RPMI8226 (cell line): ENCODE measurements around the gene PDP2.
"Not testable (repeated sequence)": the region's sequence is repeated elsewhere in the genome, so short reads cannot be mapped to it uniquely, and the experiment has no call there.

Experiments used
- DNase-seq: peaks from one replicate; pipeline ENCODE4 v3.0.0-alpha.2; 2015

The PDP2 gene

GRCh38 chr16:66921729-66922450 lies 41.6 kb downstream of the PDP2 start:
- no peak for DNase-seq

- no peak for DNase-seq
Observed at GRCh38 chr16:66923247-66923731, 43.0 kb downstream of the PDP2 start.

- peak; percentile 65 for DNase-seq
Observed at GRCh38 chr16:66923866-66924265, 43.6 kb downstream of the PDP2 start.

- DNase-seq, result peak; percentile 76
Observed at GRCh38 chr16:66924527-66925321, 44.4 kb downstream of the PDP2 start.

GRCh38 chr16:66925322-66925840 lies 45.1 kb downstream of the PDP2 start, which contains the start of gene RRAD:
Gene RRAD (minus strand): TSS chr16:66925535. CDS start chr16:66925179, 356 bp downstream.
- no peak for DNase-seq

- no peak for DNase-seq
Observed at GRCh38 chr16:66926171-66926947, 46.0 kb downstream of the PDP2 start.

GRCh38 chr16:66926961-66927436 lies 46.7 kb downstream of the PDP2 start:
- peak; percentile 37 for DNase-seq

GRCh38 chr16:66927918-66928649 lies 47.8 kb downstream of the PDP2 start:
- peak; percentile 37 for DNase-seq

GRCh38 chr16:66928702-66929388 lies 48.5 kb downstream of the PDP2 start:
- DNase-seq, result peak; percentile 44

GRCh38 chr16:66930189-66930588 lies 49.9 kb downstream of the PDP2 start:
- peak; percentile 66 for DNase-seq

- DNase-seq, result no peak
Observed at GRCh38 chr16:66931665-66932064, 51.4 kb downstream of the PDP2 start.

- no peak for DNase-seq
Observed at GRCh38 chr16:66932076-66932475, 51.8 kb downstream of the PDP2 start.

- DNase-seq, result peak; percentile 48
Observed at GRCh38 chr16:66933776-66934137, 53.4 kb downstream of the PDP2 start.

GRCh38 chr16:66934138-66934838 lies 54.0 kb downstream of the PDP2 start, which contains the start of gene CIAO2B:
Gene CIAO2B (minus strand): TSS chr16:66934402. CDS start chr16:66934364, 38 bp downstream.
- peak; percentile 95 for DNase-seq

- DNase-seq, result not testable (repeated sequence)
Observed at GRCh38 chr16:66934839-66935313, 54.6 kb downstream of the PDP2 start.

GRCh38 chr16:66935314-66936011 lies 55.1 kb downstream of the PDP2 start, which contains the start of gene CES2:
Gene CES2 (plus strand): TSS chr16:66935516. CDS start chr16:66935636, 120 bp downstream.
- DNase-seq, result no peak

GRCh38 chr16:66936462-66936861 lies 56.1 kb downstream of the PDP2 start:
- DNase-seq, result no peak

GRCh38 chr16:66936889-66937554 lies 56.7 kb downstream of the PDP2 start:
- DNase-seq, result no peak

- no peak for DNase-seq
Observed at GRCh38 chr16:66937725-66938337, 57.5 kb downstream of the PDP2 start.
